SK-N-MC (cell line): ENCODE results near the gene OSGIN1.

ENCODE experiments used
- EZH2 ChIP-seq: fragments of 200-600 bp; sonication (generic); IDR thresholded peaks from one replicate; pipeline ENCODE4 v1.6.1; 2017; ENCODE audit warnings: antibody characterized with exemption
- POLR2AphosphoS5 ChIP-seq: IDR thresholded peaks from 2 replicates; pipeline ENCODE4 v1.6.1; 2012; ENCODE audit warnings: mild to moderate bottlenecking, low read depth, low read length, borderline replicate concordance

GRCh38 chr16:83978401-83978904 lies 25.4 kb downstream of the OSGIN1 start:
- no peak for TF ChIP-seq EZH2
- no peak for TF ChIP-seq POLR2AphosphoS5
